ENCODE data around the gene ADAMTS14.

GRCh38 chr10:70780370-70780760 is 108.1 kb downstream of the ADAMTS14 start:
- TF ChIP-seq POLR2AphosphoS5 (IDR thresholded peaks at IDR 0.05; ENCODE audit: low read depth, low read length): no peak
- TF ChIP-seq POLR2A (IDR thresholded peaks at IDR 0.05; ENCODE audit: low read depth, low read length): no peak
- TF ChIP-seq SPI1 (IDR thresholded peaks at IDR 0.05; ENCODE audit: low read depth, low read length): no peak

Measured in GM12891 (cell line).